Thoracic aorta (tissue), 2 donors: Measurements from ENCODE around the gene DSG2. TPM values are rescaled to one million over a fixed set of nuclear protein-coding genes. Genes with fewer than 3 reads are reported as not detected.
"Not testable (repeated sequence)": the region's sequence is repeated elsewhere in the genome, so short reads cannot be mapped to it uniquely, and the experiment has no call there.

Experiments
- ATAC-seq: fragments of 150-250 bp; one replicate; pipeline ENCODE4 v1.8.0; 2017; ENCODE audit warnings: low read depth; ENCODE audit not compliant: insufficient number of reproducible peaks, low FRiP score
- DNase-seq: peaks from one replicate; pipeline ENCODE4 v3.0.0-alpha.2; 2020; ENCODE audit warnings: low spot score
- H3K27ac ChIP-seq, 2 donors: fragments of 200-600 bp; sonication (generic); 1 replicate in 1 of 2; 2 replicates in 1 of 2; pipeline ENCODE4 v1.5.1; 2016; ENCODE audit warnings: mild to moderate bottlenecking in 2 of 2, moderate library complexity in 2 of 2
- H3K27me3 ChIP-seq: fragments of 200-600 bp; sonication (generic); replicated peaks from 2 replicates; pipeline ENCODE4 v1.6.0; 2016; ENCODE audit warnings: mild to moderate bottlenecking; ENCODE audit not compliant: insufficient read depth
- H3K36me3 ChIP-seq: fragments of 200-600 bp; sonication (generic); one replicate; pipeline ENCODE4 v1.5.1; 2016
- H3K4me1 ChIP-seq, 2 donors: fragments of 200-600 bp; sonication (generic); 1 replicate in 1 of 2; 2 replicates in 1 of 2; pipeline versions ENCODE4 v1.5.1 to v1.6.0; 2016; ENCODE audit warnings: low read depth in 2 of 2, mild to moderate bottlenecking in 1 of 2; ENCODE audit not compliant: control insufficient read depth in 1 of 2
- H3K4me3 ChIP-seq: fragments of 200-600 bp; sonication (generic); 2 replicates; pipeline ENCODE4 v1.5.1; 2016; ENCODE audit warnings: mild to moderate bottlenecking
- H3K9me3 ChIP-seq: fragments of 200-600 bp; sonication (generic); 2 replicates; pipeline ENCODE4 v1.5.1; 2016
- total RNA-seq, 2 donors: library from RNA; depleted of rRNA; stranded (reverse); fragments of >200 nt; gene quantifications; one replicate each; pipeline versions ENCODE4 v1.1.0 to v1.2.3, GENCODE V29; 2016
- TF ChIP-seq, protein P1 (sequence below): fragments of 200-600 bp; sonication (generic); IDR thresholded peaks from one replicate; pipeline ENCODE4 v1.5.1; 2019; ENCODE audit warnings: antibody characterized with exemption

The DSG2 gene
- total RNA-seq, 2 donors from 2014 or later, result 0.81 to 2.8 TPM

DNA sequence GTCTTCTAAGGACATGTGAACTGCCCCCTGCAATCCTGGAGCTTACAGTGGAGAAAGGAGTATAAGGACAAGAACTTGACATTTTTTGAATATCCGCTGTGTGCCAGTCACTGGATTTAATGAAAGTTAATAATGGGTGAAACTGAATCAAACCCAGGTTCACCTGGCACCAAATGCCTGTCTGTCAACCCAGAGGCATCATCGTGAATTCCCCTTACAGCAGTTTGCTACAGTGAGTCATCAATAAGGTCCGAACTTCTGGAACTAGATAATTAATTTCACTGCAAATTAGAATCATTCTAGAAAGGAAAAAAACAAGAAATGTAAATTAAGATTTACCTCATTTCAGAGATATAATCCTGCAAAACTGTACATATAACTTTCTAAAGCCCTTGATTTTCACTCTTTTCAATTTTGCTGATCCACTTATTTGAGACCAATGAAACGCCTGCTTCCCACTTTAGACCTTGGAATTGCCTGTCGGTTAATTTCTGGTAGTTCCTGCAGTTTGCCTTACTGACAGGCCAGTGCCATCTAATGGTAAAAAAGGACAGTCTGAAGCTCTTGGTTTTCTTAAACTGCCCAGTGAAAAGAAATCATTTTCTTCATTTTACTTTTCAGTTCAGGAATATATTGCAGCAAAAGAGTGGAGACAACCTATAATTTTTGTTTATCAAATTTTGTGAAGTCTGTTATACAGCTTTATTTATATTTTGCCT is 8.2 kb downstream of the DSG2 start:
- ATAC-seq, result no peak
- H3K4me3 ChIP-seq, result no peak overlapping the region
- no peaks in the 10 kb centered on the region for H3K36me3 ChIP-seq
- DNase-seq, result no peak
- TF ChIP-seq, protein P1, sequence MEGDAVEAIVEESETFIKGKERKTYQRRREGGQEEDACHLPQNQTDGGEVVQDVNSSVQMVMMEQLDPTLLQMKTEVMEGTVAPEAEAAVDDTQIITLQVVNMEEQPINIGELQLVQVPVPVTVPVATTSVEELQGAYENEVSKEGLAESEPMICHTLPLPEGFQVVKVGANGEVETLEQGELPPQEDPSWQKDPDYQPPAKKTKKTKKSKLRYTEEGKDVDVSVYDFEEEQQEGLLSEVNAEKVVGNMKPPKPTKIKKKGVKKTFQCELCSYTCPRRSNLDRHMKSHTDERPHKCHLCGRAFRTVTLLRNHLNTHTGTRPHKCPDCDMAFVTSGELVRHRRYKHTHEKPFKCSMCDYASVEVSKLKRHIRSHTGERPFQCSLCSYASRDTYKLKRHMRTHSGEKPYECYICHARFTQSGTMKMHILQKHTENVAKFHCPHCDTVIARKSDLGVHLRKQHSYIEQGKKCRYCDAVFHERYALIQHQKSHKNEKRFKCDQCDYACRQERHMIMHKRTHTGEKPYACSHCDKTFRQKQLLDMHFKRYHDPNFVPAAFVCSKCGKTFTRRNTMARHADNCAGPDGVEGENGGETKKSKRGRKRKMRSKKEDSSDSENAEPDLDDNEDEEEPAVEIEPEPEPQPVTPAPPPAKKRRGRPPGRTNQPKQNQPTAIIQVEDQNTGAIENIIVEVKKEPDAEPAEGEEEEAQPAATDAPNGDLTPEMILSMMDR, result no peak
- H3K4me1 ChIP-seq, result no peaks in the 10 kb centered on the region
- H3K27ac ChIP-seq, result no peak overlapping the region
- no peaks in the 10 kb centered on the region for H3K27me3 ChIP-seq
- no peaks in the 10 kb centered on the region for H3K9me3 ChIP-seq

DNA sequence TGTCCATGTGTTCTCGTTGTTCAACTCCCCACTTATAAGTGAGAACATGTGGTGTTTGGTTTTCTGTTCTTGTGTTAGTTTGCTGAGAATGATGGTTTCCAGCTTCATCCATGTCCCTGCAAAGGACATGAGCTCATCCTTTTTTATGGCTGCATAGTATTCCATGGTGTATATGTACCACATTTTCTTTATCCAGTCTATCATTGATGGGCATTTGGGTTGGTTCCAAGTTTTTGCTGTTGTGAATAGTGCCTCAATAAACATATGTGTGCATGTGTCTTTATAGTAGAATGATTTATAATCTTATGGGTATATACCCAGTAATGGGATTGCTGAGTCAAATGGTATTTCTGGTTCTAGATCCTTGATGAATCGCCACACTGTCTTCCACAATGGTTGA is 9.1 kb downstream of the DSG2 start:
- not testable (repeated sequence) for H3K36me3 ChIP-seq, H3K4me3 ChIP-seq, H3K9me3 ChIP-seq, H3K4me1 ChIP-seq, ATAC-seq, H3K27me3 ChIP-seq, DNase-seq, H3K27ac ChIP-seq

DNA sequence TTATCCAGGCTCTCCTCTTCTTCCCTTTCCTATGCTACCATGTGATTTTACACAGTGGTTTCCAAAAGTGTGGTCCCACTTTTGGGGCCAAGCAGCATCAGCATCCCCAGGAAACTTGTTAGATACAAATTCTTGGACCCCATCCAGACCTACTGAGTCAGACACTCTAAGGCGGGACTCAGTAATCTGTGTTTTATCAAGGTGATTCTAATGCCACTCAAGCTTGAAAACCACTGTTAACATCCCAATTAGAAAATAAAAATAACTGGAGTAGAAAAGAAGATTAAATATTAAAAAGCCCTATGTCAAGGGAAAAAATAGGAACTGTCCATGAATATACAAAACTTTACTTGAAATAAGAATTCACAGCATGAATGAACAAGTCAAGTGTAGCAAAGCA is 10.8 kb downstream of the DSG2 start:
- H3K27ac ChIP-seq, result no peak overlapping the region
- no peaks in the 10 kb centered on the region for H3K36me3 ChIP-seq
- no peaks in the 10 kb centered on the region for H3K27me3 ChIP-seq
- no peak for DNase-seq
- ATAC-seq, result no peak
- H3K4me1 ChIP-seq, result no peaks in the 10 kb centered on the region
- no peak overlapping the region for H3K4me3 ChIP-seq
- no peaks in the 10 kb centered on the region for H3K9me3 ChIP-seq
- TF ChIP-seq, protein P1, result no peak

DNA sequence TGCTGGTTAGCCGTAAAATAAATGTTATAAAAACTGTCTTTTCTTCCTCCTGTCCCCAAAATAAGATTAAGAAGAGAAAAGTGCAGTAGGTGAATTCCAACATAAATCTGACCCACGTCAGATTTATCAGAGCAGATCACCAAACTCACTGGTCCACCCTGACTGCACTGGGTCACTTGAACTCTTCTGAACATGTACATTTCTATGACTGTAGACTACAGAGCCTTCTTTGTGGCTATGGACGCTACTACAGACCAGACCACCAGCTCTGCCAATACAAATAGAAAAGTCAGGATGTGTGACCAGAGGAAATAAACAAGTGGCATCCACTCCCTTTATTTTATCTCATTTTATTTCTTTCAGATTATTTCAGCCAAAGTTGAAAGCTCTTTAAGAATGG is 11.6 kb downstream of the DSG2 start:
- H3K36me3 ChIP-seq, result no peaks in the 10 kb centered on the region
- H3K27me3 ChIP-seq, result no peaks in the 10 kb centered on the region
- TF ChIP-seq, protein P1, result no peak

DNA sequence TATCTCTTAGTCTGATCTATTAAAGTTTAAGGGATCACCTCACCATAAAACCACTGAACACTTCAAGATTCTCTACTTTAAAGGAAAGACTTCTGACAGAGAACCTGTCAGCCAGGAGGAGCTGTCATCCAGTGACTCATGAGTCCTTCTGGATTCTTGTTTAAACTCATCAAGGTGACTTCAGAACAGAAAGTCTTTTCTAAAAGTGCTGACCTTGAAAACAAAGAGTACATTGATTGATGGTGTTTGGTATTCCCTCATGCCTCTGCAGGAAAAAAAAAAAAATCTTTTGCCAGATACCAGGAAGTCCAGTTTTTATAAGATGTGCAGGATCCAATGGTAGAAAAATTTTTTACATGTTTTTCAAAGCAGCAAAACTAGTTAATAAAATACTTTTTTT is 12.3 kb downstream of the DSG2 start:
- no peak overlapping the region for H3K27ac ChIP-seq
- ATAC-seq, result no peak
- H3K27me3 ChIP-seq, result no peaks in the 10 kb centered on the region
- no peaks in the 10 kb centered on the region for H3K4me1 ChIP-seq
- no peaks in the 10 kb centered on the region for H3K36me3 ChIP-seq
- H3K9me3 ChIP-seq, result no peaks in the 10 kb centered on the region
- no peak overlapping the region for H3K4me3 ChIP-seq
- TF ChIP-seq, protein P1, result no peak
- no peak for DNase-seq

More for the DNA sequence above, 11.6 kb downstream of the DSG2 start:
- DNase-seq (no peak), ATAC-seq (no peak)
- Histone ChIP-seq H3K9me3 (no peaks in the 10 kb centered on the region), H3K4me3 (no peak overlapping the region), H3K4me1 (no peaks in the 10 kb centered on the region), H3K27ac (no peak overlapping the region)

DNA sequence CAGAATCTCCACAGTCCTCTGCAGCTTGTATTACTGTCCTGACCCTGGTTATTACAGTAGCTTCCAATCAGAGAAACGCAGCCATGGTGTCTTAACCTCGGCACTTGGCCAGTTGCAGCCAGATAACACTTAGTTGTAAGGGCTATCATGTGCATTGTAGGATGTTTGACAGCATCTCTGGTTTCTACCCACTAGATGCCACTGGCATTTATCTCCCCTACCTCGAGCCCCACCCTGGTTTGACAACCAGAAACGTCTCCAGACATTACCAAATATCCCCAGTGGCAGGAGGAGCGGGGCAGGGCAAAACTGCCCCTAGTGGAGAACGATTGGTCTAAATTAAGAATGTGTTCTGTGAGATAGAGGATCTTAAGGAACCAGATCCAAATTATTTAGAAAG is 13.1 kb downstream of the DSG2 start:
- Histone ChIP-seq H3K4me1 (no peaks in the 10 kb centered on the region), H3K9me3 (no peaks in the 10 kb centered on the region), H3K27ac (no peak overlapping the region), H3K27me3 (no peaks in the 10 kb centered on the region), H3K4me3 (no peak overlapping the region), H3K36me3 (no peaks in the 10 kb centered on the region)
- TF ChIP-seq, protein P1, result no peak
- no peak for ATAC-seq
- no peak for DNase-seq
